ENCODE results near the gene TMEM132A. TPM values are rescaled to one million over a fixed set of nuclear protein-coding genes. Genes with fewer than 3 reads are reported as not detected.
"Not testable (repeated sequence)": the region's sequence is repeated elsewhere in the genome, so short reads cannot be mapped to it uniquely, and the experiment has no call there.

Gene TMEM132A
- total and polyA plus RNA-seq, 4 experiments from 2014 or later, result 0.78 to 0.93 TPM; not detected in 2

DNA sequence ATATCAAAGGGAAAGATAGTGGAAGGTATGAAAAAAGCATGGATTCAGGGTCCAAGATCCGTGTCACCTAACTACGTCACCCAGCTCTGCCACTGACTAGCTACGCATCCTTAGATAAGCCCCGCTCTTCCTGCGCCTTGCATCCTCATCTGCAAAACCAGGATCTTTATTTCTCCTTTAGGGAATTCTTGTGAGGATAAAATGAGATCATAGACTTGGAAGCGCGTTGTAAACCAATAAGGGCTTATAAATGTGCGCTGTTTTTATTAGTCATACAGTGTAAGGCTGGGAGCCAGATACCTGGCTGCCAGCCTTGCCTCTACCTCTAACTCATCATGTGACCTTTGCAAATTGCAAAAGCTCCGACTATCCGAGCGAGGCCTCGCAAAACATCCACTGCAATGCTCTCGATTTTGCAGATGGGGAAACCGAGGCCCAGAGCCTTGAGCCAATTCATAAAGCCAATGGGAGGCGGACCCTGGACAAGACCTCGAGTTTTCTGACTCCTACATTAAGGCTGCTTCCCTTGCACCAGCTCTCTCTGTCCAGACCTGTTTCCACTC, 18.6 kb upstream of the TMEM132A start:
- peak overlapping the region; percentile 82 to 94 (median 91) for H3K4me3 Mint-ChIP-seq
- H3K27me3 Mint-ChIP-seq, result no peaks in the 10 kb centered on the region
- Histone ChIP-seq H3K4me3 (ENCODE audit: low read length in 2 of 2) (peak overlapping the region; percentile 85), H3K27ac (ENCODE audit: low read depth, low read length) (peak overlapping the region; percentile 85), H3K27me3 (ENCODE audit: insufficient read depth, low read length) (no peaks in the 10 kb centered on the region), H3K4me1 (ENCODE audit: insufficient read depth, low read length) (peaks cover 33% of the 10 kb centered on the region), H3K36me3 (ENCODE audit: insufficient read depth, low read length) (peaks cover 26% of the 10 kb centered on the region), H3K9me3 (ENCODE audit: control insufficient read depth in 1 of 2, low read length in 2 of 2) (no peaks in the 10 kb centered on the region)
- no peaks in the 10 kb centered on the region for H3K9me3 Mint-ChIP-seq
- DNase-seq, result peak in 4 of 5 donors; percentile 12 to 64 (median 34)
- peaks cover 16 to 53% (median 35%) of the 10 kb centered on the region in 4 donors for H3K4me1 Mint-ChIP-seq
- H3K36me3 Mint-ChIP-seq, result peaks cover 11 to 47% of the 10 kb centered on the region in 2 donors
- POLR2A ChIA-PET (ENCODE audit: partially characterized antibody), result interaction anchor here (0.8 to 7.9 kb wide), 17 partner anchors 8 to 254 kb away, joined by 3 to 111 read pairs (median 4); partner anchors contain the start of genes CD6 and TMEM109
- intact Hi-C loops (cut with micrococcal nuclease), result loop anchor here (1.0 to 2.0 kb wide), 4 partner anchors 9 to 427 kb away; partner anchors contain the start of genes DDB1, TKFC, TMEM109 and VPS37C
- CTCF ChIA-PET (ENCODE audit: partially characterized antibody), result interaction anchor here (1.0 to 9.7 kb wide), 8 partner anchors 8 to 281 kb away, joined by 3 to 117 read pairs (median 4); partner anchors contain the start of gene TMEM109
- peak overlapping the region; percentile 60 to 99 (median 91) for H3K27ac Mint-ChIP-seq

DNA sequence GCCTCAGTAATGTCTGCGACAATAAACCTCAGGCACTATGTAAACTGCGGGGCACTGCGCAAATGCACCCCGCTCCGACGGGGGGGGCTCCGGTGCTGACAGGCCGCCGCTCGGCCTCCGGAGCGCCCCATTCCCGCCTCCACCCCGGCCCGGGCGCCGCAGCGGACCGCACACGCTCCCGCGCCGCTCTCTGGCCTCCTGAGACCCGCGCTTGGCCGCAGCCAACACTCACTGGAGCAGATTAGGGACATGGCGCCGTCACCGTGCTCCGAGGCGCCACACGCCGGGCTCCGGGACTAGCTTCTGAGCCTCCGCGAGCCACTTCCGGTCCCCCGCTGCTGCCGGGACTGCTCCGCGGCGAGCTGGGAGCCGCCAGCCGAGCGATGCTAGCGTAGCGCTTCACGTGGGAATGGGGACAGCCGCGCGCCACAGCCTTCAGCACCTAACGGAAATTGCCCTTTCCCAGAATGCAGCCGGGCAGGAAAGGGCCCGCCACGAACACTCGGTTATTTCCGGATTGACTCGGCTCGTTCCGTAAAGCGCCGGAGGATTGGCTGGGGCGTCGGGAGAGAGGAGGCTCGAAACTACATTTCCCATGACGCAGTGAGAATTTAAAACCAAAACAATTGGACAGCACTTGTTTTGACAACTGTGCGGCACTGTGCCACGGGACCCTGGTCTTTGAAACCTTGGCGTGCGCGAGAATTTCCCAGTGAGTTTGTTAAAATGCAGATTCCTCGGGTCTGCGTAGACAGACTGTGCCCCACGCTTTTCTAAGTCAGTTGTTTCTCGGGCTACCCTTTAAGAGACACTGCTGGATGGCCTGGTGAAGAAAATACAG, 17.9 kb upstream of the TMEM132A start, which contains the start of gene PRPF19:
Gene PRPF19 (minus strand): TSS at position 454 of the 841 bp plus-strand sequence. CDS start 203 bp downstream, at position 251.
- Histone ChIP-seq H3K9me3 (ENCODE audit: control insufficient read depth in 1 of 2, low read length in 2 of 2) (no peaks in the 10 kb centered on the region), H3K27me3 (ENCODE audit: insufficient read depth, low read length) (no peaks in the 10 kb centered on the region), H3K36me3 (ENCODE audit: insufficient read depth, low read length) (peaks cover 21% of the 10 kb centered on the region), H3K27ac (ENCODE audit: low read depth, low read length) (peak within 1 kb of the TSS; percentile 85), H3K4me1 (ENCODE audit: insufficient read depth, low read length) (peaks cover 38% of the 10 kb centered on the region), H3K4me3 (ENCODE audit: low read length in 2 of 2) (peak within 1 kb of the TSS; percentile 85)
- peak within 1 kb of the TSS; percentile 94 to 99 (median 99) for H3K27ac Mint-ChIP-seq
- ChIA-PET POLR2A (ENCODE audit: partially characterized antibody) (interaction anchor here (0.7 to 7.9 kb wide), 18 partner anchors 8 to 254 kb away, joined by 3 to 111 read pairs (median 4); partner anchors contain the start of genes CD6 and TMEM109), CTCF (ENCODE audit: partially characterized antibody) (interaction anchor here (1.1 to 9.7 kb wide), 6 partner anchors 8 to 281 kb away, joined by 3 to 117 read pairs (median 4); partner anchors contain the start of gene TMEM109)
- DNase-seq, result peak; percentile 99 to 100 (median 99)
- no peaks in the 10 kb centered on the region for H3K9me3 Mint-ChIP-seq
- peak within 1 kb of the TSS; percentile 82 to 94 (median 91) for H3K4me3 Mint-ChIP-seq
- intact Hi-C loops (cut with micrococcal nuclease), result loop anchor here (1.0 to 2.0 kb wide), 4 partner anchors 8 to 426 kb away; partner anchors contain the start of genes DDB1, TKFC, TMEM109 and VPS37C
- peaks cover 19 to 60% (median 38%) of the 10 kb centered on the region in 4 donors for H3K4me1 Mint-ChIP-seq
- peaks cover 11 to 39% of the 10 kb centered on the region in 2 donors for H3K36me3 Mint-ChIP-seq
- H3K27me3 Mint-ChIP-seq, result no peaks in the 10 kb centered on the region

DNA sequence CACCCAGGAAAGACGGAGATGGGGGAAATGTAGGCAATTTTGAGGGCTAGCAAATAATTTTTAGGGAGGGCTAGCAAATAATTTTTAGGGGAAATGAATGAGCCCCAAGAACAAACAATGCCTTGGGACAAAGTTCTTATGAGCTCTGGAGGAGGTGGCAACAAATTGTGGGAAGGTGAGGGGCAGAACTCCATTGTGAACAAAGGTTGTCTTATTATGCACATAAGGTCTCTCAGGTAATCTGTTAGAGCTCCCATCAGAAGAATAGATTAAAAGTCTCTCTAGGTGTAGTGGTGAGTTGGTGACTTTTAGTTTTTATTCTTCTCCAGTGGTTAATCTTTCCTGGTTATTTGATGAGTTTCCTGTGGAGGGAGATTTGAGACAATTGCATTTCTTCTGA, 15.5 kb upstream of the TMEM132A start:
- ChIA-PET POLR2A (ENCODE audit: partially characterized antibody) (no interaction called here), CTCF (ENCODE audit: partially characterized antibody) (interaction anchor here (2.8 kb wide), 1 partner anchor 9 kb away, joined by 15 read pairs; no protein-coding TSS in a partner anchor)
- H3K9me3 Mint-ChIP-seq, result no peaks in the 10 kb centered on the region
- Histone ChIP-seq H3K27ac (ENCODE audit: low read depth, low read length) (no peak overlapping the region), H3K36me3 (ENCODE audit: insufficient read depth, low read length) (no peaks in the 10 kb centered on the region), H3K4me3 (ENCODE audit: low read length in 2 of 2) (no peak overlapping the region), H3K27me3 (ENCODE audit: insufficient read depth, low read length) (no peaks in the 10 kb centered on the region), H3K9me3 (ENCODE audit: control insufficient read depth in 1 of 2, low read length in 2 of 2) (no peaks in the 10 kb centered on the region), H3K4me1 (ENCODE audit: insufficient read depth, low read length) (peaks cover 54% of the 10 kb centered on the region)
- no peaks in the 10 kb centered on the region for H3K27me3 Mint-ChIP-seq
- peaks cover 30 to 79% (median 52%) of the 10 kb centered on the region in 4 donors for H3K4me1 Mint-ChIP-seq
- H3K27ac Mint-ChIP-seq, result peak overlapping the region in 3 of 7 donors; percentile 38 to 94 (median 40)
- no peak for DNase-seq
- intact Hi-C loops (cut with micrococcal nuclease), result no loop called here
- H3K36me3 Mint-ChIP-seq, result peaks cover 0 to 16% of the 10 kb centered on the region in 2 donors
- H3K4me3 Mint-ChIP-seq, result no peak overlapping the region

DNA sequence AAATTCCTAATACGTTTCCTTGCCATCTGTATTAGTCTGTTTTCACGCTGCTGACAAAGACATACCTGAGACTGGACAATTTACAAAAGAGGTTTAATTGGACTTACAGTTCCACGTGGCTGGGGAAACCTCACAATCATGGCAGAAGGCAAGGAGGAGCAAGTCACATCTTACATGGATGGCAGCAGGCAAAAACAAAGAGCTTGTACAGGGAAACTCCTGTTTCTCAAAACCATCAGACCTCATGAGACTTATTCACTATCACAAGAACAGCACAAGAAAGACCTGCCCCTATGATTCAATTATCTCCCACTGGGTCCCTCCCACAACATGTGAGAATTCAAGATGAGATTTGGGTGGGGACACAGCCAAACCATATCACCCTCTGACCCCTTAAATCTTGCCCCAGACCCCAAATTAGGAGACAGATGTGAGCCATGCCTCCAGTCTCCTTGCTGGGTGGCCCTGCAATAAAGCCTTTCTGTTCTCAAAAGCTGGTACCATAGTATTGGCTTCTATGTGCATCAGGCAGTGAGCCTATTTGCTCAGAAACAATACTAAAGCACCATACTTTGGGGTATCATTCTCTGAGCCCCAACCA, 14.5 kb upstream of the TMEM132A start:
- intact Hi-C loops (cut with micrococcal nuclease); POLR2A ChIA-PET (ENCODE audit: partially characterized antibody); H3K27me3 ChIP-seq (ENCODE audit: insufficient read depth, low read length); H3K27me3 Mint-ChIP-seq; H3K9me3 Mint-ChIP-seq; H3K4me3 ChIP-seq (ENCODE audit: low read length in 2 of 2); H3K36me3 ChIP-seq (ENCODE audit: insufficient read depth, low read length); H3K4me3 Mint-ChIP-seq; H3K27ac ChIP-seq (ENCODE audit: low read depth, low read length); H3K9me3 ChIP-seq (ENCODE audit: control insufficient read depth in 1 of 2, low read length in 2 of 2); DNase-seq: not testable (repeated sequence)
- CTCF ChIA-PET (ENCODE audit: partially characterized antibody), result interaction anchor here (2.8 kb wide), 1 partner anchor 10 kb away, joined by 15 read pairs; no protein-coding TSS in a partner anchor
- Mint-ChIP-seq H3K4me1 (peaks cover 27 to 75% (median 46%) of the 10 kb centered on the region in 4 donors), H3K36me3 (peaks cover 0 to 13% of the 10 kb centered on the region in 2 donors), H3K27ac (peak overlapping the region in 3 of 7 donors; percentile 6 to 31 (median 28))
- peaks cover 44% of the 10 kb centered on the region for H3K4me1 ChIP-seq (ENCODE audit: insufficient read depth, low read length)

DNA sequence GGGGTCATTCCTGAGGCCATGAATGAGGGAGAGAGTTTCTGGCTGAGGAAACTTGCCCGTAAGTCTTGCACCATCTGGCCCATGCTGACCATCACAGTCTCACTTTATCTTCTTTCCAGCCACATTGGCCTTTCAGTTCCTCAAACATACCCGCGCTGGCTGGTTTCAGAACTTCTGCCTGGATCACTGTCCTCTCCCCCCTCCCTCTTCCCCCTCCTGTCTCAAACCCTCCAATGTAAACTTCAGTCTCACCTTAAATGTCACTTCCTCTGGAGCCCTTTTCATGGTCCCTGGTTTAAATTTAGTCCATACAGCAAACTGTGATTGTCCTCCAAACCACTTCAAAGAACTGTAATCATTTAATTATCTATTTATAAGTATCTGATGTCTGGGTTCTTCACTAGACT, 14.0 kb upstream of the TMEM132A start:
- peak overlapping the region in 1 of 8 donors; percentile 31 for H3K4me3 Mint-ChIP-seq
- Histone ChIP-seq H3K9me3 (ENCODE audit: control insufficient read depth in 1 of 2, low read length in 2 of 2) (no peaks in the 10 kb centered on the region), H3K4me3 (ENCODE audit: low read length in 2 of 2) (no peak overlapping the region), H3K27me3 (ENCODE audit: insufficient read depth, low read length) (no peaks in the 10 kb centered on the region), H3K27ac (ENCODE audit: low read depth, low read length) (no peak overlapping the region), H3K4me1 (ENCODE audit: insufficient read depth, low read length) (peaks cover 44% of the 10 kb centered on the region), H3K36me3 (ENCODE audit: insufficient read depth, low read length) (no peaks in the 10 kb centered on the region)
- POLR2A ChIA-PET (ENCODE audit: partially characterized antibody), result no interaction called here
- H3K9me3 Mint-ChIP-seq, result no peaks in the 10 kb centered on the region
- CTCF ChIA-PET (ENCODE audit: partially characterized antibody), result no interaction called here
- intact Hi-C loops (cut with micrococcal nuclease), result no loop called here
- H3K4me1 Mint-ChIP-seq, result peaks cover 26 to 75% (median 45%) of the 10 kb centered on the region in 4 donors
- H3K27me3 Mint-ChIP-seq, result no peaks in the 10 kb centered on the region
- peaks cover 0 to 12% of the 10 kb centered on the region in 2 donors for H3K36me3 Mint-ChIP-seq
- peak overlapping the region in 2 of 7 donors; percentile 11 to 87 for H3K27ac Mint-ChIP-seq
- no peak for DNase-seq

DNA sequence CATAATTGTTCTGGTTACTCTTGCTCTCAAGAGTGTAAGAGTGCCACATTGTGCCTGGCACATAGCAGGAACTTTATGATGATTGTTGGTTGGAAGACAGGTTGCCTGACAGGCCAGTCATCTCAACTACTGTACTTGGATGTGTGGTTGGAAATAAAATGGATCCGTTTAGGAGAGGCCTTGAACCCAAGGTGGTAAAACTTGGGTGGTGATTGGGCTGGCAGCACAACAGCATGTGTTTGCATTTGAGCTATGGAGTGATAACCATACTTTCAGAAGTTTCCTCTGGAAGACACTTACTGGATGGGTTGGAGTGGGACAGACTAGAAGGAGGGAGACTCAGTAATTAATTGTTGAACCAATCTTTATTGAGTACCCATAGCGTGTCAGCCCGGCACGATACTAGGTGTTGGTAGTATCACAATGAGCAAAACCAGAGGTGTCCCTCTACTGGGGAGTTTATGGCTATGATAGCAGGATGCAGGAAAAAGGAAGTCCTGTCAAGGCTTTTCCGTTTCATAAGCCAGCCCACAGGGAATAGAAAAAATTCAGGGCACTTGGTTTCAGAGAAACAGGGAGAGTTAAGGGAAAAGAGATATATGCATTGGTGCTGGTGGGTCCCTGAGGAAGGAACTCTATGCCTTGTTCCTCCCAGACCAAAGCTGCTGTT, 13.4 kb upstream of the TMEM132A start:
- DNase-seq, result no peak
- intact Hi-C loops (cut with micrococcal nuclease), result no loop called here
- H3K4me3 ChIP-seq (ENCODE audit: low read length in 2 of 2), result no peak overlapping the region
- Mint-ChIP-seq H3K27ac (peak overlapping the region in 5 of 7 donors; percentile 16 to 98 (median 87)), H3K4me1 (peaks cover 29 to 75% (median 45%) of the 10 kb centered on the region in 4 donors), H3K4me3 (peak overlapping the region in 2 of 8 donors; percentile 14 to 31), H3K36me3 (peaks cover 0 to 11% of the 10 kb centered on the region in 2 donors), H3K9me3 (no peaks in the 10 kb centered on the region), H3K27me3 (no peaks in the 10 kb centered on the region)
- H3K9me3 ChIP-seq (ENCODE audit: control insufficient read depth in 1 of 2, low read length in 2 of 2), result no peaks in the 10 kb centered on the region
- no peaks in the 10 kb centered on the region for H3K27me3 ChIP-seq (ENCODE audit: insufficient read depth, low read length)
- ChIA-PET POLR2A (ENCODE audit: partially characterized antibody) (no interaction called here), CTCF (ENCODE audit: partially characterized antibody) (no interaction called here)
- H3K27ac ChIP-seq (ENCODE audit: low read depth, low read length), result no peak overlapping the region
- H3K36me3 ChIP-seq (ENCODE audit: insufficient read depth, low read length), result no peaks in the 10 kb centered on the region
- H3K4me1 ChIP-seq (ENCODE audit: insufficient read depth, low read length), result peaks cover 43% of the 10 kb centered on the region
